PFSK-1 (cell line): ENCODE results near the gene PGBD5.

Experiments used
- FOXP2 ChIP-seq: optimal IDR thresholded peaks from 2 replicates; pipeline ENCODE3; 2011; ENCODE audit warnings: borderline replicate concordance, control low read depth, inconsistent platforms; ENCODE audit not compliant: insufficient read depth; ENCODE audit errors: extremely low read length, extremely low read depth
- POLR2AphosphoS5 ChIP-seq: IDR thresholded peaks from 2 replicates; pipeline ENCODE4 v1.6.1; 2012; ENCODE audit warnings: low read depth, mild to moderate bottlenecking, control low read depth, low read length, moderate library complexity
- REST ChIP-seq, 2 experiments: IDR thresholded peaks; 2 replicates each; pipeline versions ENCODE4 v1.6.1 to v1.8.0; 2011 to 2012; ENCODE audit warnings: low read depth in 2 of 2, low read length in 2 of 2, control low read depth in 1 of 2, inconsistent platforms in 1 of 2, mild to moderate bottlenecking in 1 of 2, moderate library complexity in 1 of 2; ENCODE audit not compliant: insufficient read depth in 1 of 2
- SIN3A ChIP-seq: IDR thresholded peaks from 2 replicates; pipeline ENCODE4 v1.6.1; 2012; ENCODE audit warnings: mild to moderate bottlenecking, low read length, moderate library complexity, borderline replicate concordance; ENCODE audit not compliant: insufficient read depth
- TAF1 ChIP-seq: IDR thresholded peaks from 2 replicates; pipeline ENCODE4 v1.6.1; 2012; ENCODE audit warnings: low read length, control low read depth, borderline replicate concordance; ENCODE audit not compliant: insufficient read depth

PGBD5 gene

GRCh38 chr1:230287674-230288315 is 138.3 kb downstream of the PGBD5 start:
- TF ChIP-seq FOXP2 (no peak), POLR2AphosphoS5 (no peak), REST (IDR thresholded peaks at IDR 0.05; ENCODE audit: insufficient read depth in 1 of 2, low read depth in 2 of 2, low read length in 2 of 2) (no peak), SIN3A (no peak)

DNA sequence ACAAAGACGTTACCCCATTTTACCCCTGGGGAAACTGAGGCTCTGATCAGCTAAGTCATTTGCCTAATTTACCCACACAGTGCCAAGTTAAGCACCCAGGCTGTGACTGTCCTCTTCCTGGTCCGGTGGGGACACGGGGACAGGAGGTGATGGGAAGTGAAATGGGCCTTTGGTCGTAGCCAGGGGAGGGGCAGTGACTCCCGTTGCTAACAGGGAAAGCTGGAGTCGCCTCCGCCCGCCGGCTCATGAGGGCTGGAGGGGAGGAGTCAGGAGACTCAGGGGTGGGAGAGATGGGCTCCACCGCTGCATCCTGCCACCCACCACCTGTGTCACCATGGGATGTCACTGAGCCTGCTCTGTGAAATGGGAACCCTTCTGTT is 139.3 kb downstream of the PGBD5 start:
- TF ChIP-seq TAF1, result no peak
- no peak for TF ChIP-seq FOXP2
- TF ChIP-seq POLR2AphosphoS5, result no peak
- no peak for TF ChIP-seq REST (IDR thresholded peaks at IDR 0.05; ENCODE audit: insufficient read depth in 1 of 2, low read depth in 2 of 2, low read length in 2 of 2)
- no peak for TF ChIP-seq SIN3A

- TF ChIP-seq REST (IDR thresholded peaks at IDR 0.05; ENCODE audit: insufficient read depth in 1 of 2, low read depth in 2 of 2, low read length in 2 of 2) (no peak), SIN3A (no peak), TAF1 (no peak), FOXP2 (no peak), POLR2AphosphoS5 (no peak)
Observed at GRCh38 chr1:230286166-230286889, 139.8 kb downstream of the PGBD5 start.

GRCh38 chr1:230285351-230285750 is 140.8 kb downstream of the PGBD5 start:
- TF ChIP-seq REST (IDR thresholded peaks at IDR 0.05; ENCODE audit: insufficient read depth in 1 of 2, low read depth in 2 of 2, low read length in 2 of 2), result no peak
- TF ChIP-seq POLR2AphosphoS5, result no peak
- no peak for TF ChIP-seq TAF1
- TF ChIP-seq FOXP2, result no peak
- TF ChIP-seq SIN3A, result no peak
